HEK293 (cell line): Measurements from ENCODE around the gene PTPRH.
A peak's percentile ranks its signal among the peaks of the same experiment; 100 is the strongest.

Experiments used
- CTCF ChIA-PET: fragments of 350-600 bp; formaldehyde crosslinking; extraction: SDS; loops from one replicate; lab custom pipeline; 2021; ENCODE audit warnings: antibody characterized with exemption; lab: Yijun Ruan, JAX
- POLR2A ChIA-PET: fragments of 300-600 bp; formaldehyde crosslinking; extraction: SDS; loops from one replicate; lab custom pipeline; 2020; ENCODE audit warnings: antibody characterized with exemption, inconsistent platforms; lab: Yijun Ruan, JAX
- H3K27ac ChIP-seq: fragments of 200-500 bp; sonication (Bioruptor generic); 2 replicates; pipeline ENCODE4 v1.5.1; 2014; ENCODE audit warnings: low read depth, low read length, control low read depth, inconsistent platforms; ENCODE audit errors: extremely low read depth
- H3K36me3 ChIP-seq, 2 experiments: fragments of 200-500 bp in 1 of 2; sonication (Bioruptor generic) in 1 of 2; 1 replicate in 1 of 2; 2 replicates in 1 of 2; pipeline ENCODE4 v1.5.1; 2014 to 2017; ENCODE audit warnings: inconsistent platforms in 2 of 2, low read length in 2 of 2; ENCODE audit not compliant: control insufficient read depth in 2 of 2, insufficient read depth in 1 of 2
- H3K4me1 ChIP-seq: fragments of 200-500 bp; sonication (Bioruptor generic); 2 replicates; pipeline ENCODE4 v1.5.1; 2014; ENCODE audit warnings: mild to moderate bottlenecking, low read length, inconsistent platforms; ENCODE audit not compliant: control insufficient read depth, insufficient read depth
- H3K4me3 ChIP-seq: 2 replicates; pipeline ENCODE4 v1.5.1; 2011; ENCODE audit warnings: low read depth, mild to moderate bottlenecking, control low read depth, low read length, moderate library complexity
- H3K9me3 ChIP-seq: fragments of 200-500 bp; sonication (Bioruptor generic); 2 replicates; pipeline ENCODE4 v1.5.1; 2014; ENCODE audit warnings: low read depth, low read length, inconsistent platforms; ENCODE audit not compliant: control insufficient read depth, insufficient read depth
- GLI4 ChIP-seq: fragments of 450-650 bp; formaldehyde crosslinking; IDR thresholded peaks from 2 replicates; pipeline ENCODE4 v1.5.1; 2016; ENCODE audit warnings: missing biosample characterization, missing genetic modification characterization
- IKZF3 ChIP-seq: fragments of 450-650 bp; IDR thresholded peaks from 2 replicates; pipeline ENCODE4 v1.5.0; 2018; ENCODE audit warnings: missing biosample characterization, mild to moderate bottlenecking, missing genetic modification characterization, moderate library complexity
- KLF7 ChIP-seq: fragments of 450-650 bp; formaldehyde crosslinking; IDR thresholded peaks from 2 replicates; pipeline ENCODE4 v1.5.1; 2016; ENCODE audit warnings: missing biosample characterization, missing genetic modification characterization, borderline replicate concordance
- SCRT1 ChIP-seq: fragments of 450-650 bp; formaldehyde crosslinking; IDR thresholded peaks from 2 replicates; pipeline ENCODE4 v1.5.1; 2016; ENCODE audit warnings: missing biosample characterization, missing genetic modification characterization, borderline replicate concordance
- SCRT2 ChIP-seq: fragments of 450-650 bp; formaldehyde crosslinking; IDR thresholded peaks from 2 replicates; pipeline ENCODE4 v1.5.1; 2016; ENCODE audit warnings: missing biosample characterization, missing genetic modification characterization
- TRIM28 ChIP-seq: IDR thresholded peaks from 2 replicates; pipeline ENCODE4 v1.6.1; 2011; ENCODE audit warnings: low read length, control low read depth, borderline replicate concordance
- ZNF140 ChIP-seq: fragments of 450-650 bp; formaldehyde crosslinking; IDR thresholded peaks from 2 replicates; pipeline ENCODE4 v1.5.1; 2016; ENCODE audit warnings: missing biosample characterization, missing genetic modification characterization
- ZNF19 ChIP-seq: fragments of 450-650 bp; formaldehyde crosslinking; IDR thresholded peaks from 2 replicates; pipeline ENCODE4; 2016; ENCODE audit warnings: missing biosample characterization, missing genetic modification characterization, low read depth
- ZNF266 ChIP-seq: fragments of 450-650 bp; formaldehyde crosslinking; IDR thresholded peaks from 2 replicates; pipeline ENCODE4 v1.5.1; 2016; ENCODE audit warnings: missing biosample characterization, missing genetic modification characterization, low read depth
- ZNF341 ChIP-seq: fragments of 450-650 bp; formaldehyde crosslinking; IDR thresholded peaks from 2 replicates; pipeline ENCODE4; 2016; ENCODE audit warnings: low read depth, missing biosample characterization, missing genetic modification characterization
- ZNF449 ChIP-seq: fragments of 450-650 bp; formaldehyde crosslinking; IDR thresholded peaks from 2 replicates; pipeline ENCODE4 v1.5.1; 2017; ENCODE audit warnings: missing biosample characterization, mild to moderate bottlenecking, missing genetic modification characterization, moderate library complexity
- ZNF561 ChIP-seq: fragments of 450-650 bp; IDR thresholded peaks from 2 replicates; pipeline ENCODE4 v1.5.1; 2018; ENCODE audit warnings: missing biosample characterization, missing genetic modification characterization, borderline replicate concordance
- ZNF585B ChIP-seq: fragments of 450-650 bp; formaldehyde crosslinking; IDR thresholded peaks from 2 replicates; pipeline ENCODE4 v1.5.1; 2016; ENCODE audit warnings: missing biosample characterization, missing genetic modification characterization
- ZNF654 ChIP-seq: fragments of 450-650 bp; formaldehyde crosslinking; IDR thresholded peaks from 2 replicates; pipeline ENCODE4 v1.5.1; 2016; ENCODE audit warnings: low read depth, missing biosample characterization, missing genetic modification characterization
- ZNF692 ChIP-seq: fragments of 450-650 bp; formaldehyde crosslinking; IDR thresholded peaks from 2 replicates; pipeline ENCODE4 v1.5.1; 2016; ENCODE audit warnings: missing biosample characterization, missing genetic modification characterization
- ZNF768 ChIP-seq: fragments of 450-650 bp; formaldehyde crosslinking; IDR thresholded peaks from 2 replicates; pipeline ENCODE4 v1.5.1; 2018; ENCODE audit warnings: missing biosample characterization, mild to moderate bottlenecking, missing genetic modification characterization
- ZNF776 ChIP-seq: fragments of 450-650 bp; formaldehyde crosslinking; IDR thresholded peaks from 2 replicates; pipeline ENCODE4 v1.5.0; 2017; ENCODE audit warnings: missing biosample characterization, missing genetic modification characterization, borderline replicate concordance
- ZNF791 ChIP-seq: fragments of 450-650 bp; formaldehyde crosslinking; IDR thresholded peaks from 2 replicates; pipeline ENCODE4 v1.5.1; 2016; ENCODE audit warnings: missing biosample characterization, missing genetic modification characterization

The PTPRH gene

GRCh38 chr19:55134736-55135135 is 74.6 kb downstream of the PTPRH start:
- H3K4me1 ChIP-seq = no peaks in the 10 kb centered on the region
- no peak for TF ChIP-seq KLF7 (tag by site-specific recombination)
- TF ChIP-seq, all 188 proteins: peak for 0
- Histone ChIP-seq H3K27ac (no peak overlapping the region), H3K9me3 (no peaks in the 10 kb centered on the region), H3K36me3 (no peaks in the 10 kb centered on the region; a peak in 1 of 3 replicates), H3K4me3 (no peak overlapping the region)
- ChIA-PET CTCF (interaction anchor here (0.6 to 2.0 kb wide), 7 partner anchors 16 to 282 kb away, joined by 3 to 8 read pairs (median 3); partner anchors contain the start of gene PPP1R12C), POLR2A (interaction anchor here (0.6 kb wide), 1 partner anchor 33 kb away, joined by 5 read pairs; no protein-coding TSS in a partner anchor)

- CTCF ChIA-PET = interaction anchor here (0.6 to 1.6 kb wide), 7 partner anchors 7 to 110 kb away, joined by 3 to 19 read pairs (median 4); no protein-coding TSS in a partner anchor
- no peak overlapping the region for H3K27ac ChIP-seq
- H3K9me3 ChIP-seq = no peaks in the 10 kb centered on the region
- no peak overlapping the region for H3K4me3 ChIP-seq
- no peaks in the 10 kb centered on the region for H3K4me1 ChIP-seq
- H3K36me3 ChIP-seq = no peaks in the 10 kb centered on the region
- POLR2A ChIA-PET = interaction anchor here (0.6 kb wide), 2 partner anchors 32 to 504 kb away, joined by 4 to 5 read pairs; no protein-coding TSS in a partner anchor
- peak; percentile 67; the same call in 1 of the 2 replicates for TF ChIP-seq ZNF768
- TF ChIP-seq ZNF692 (tag by site-specific recombination) = no peak
Measured at GRCh38 chr19:55133639-55134444, 75.5 kb downstream of the PTPRH start.

- CTCF ChIA-PET = interaction anchor here (0.6 to 1.6 kb wide), 8 partner anchors 8 to 651 kb away, joined by 3 to 19 read pairs (median 4); no protein-coding TSS in a partner anchor
- no peak overlapping the region for H3K27ac ChIP-seq
- no peak for TF ChIP-seq ZNF585B (tag by site-specific recombination)
- 0 out of 2 replicates have a peak, but pooled peaks have one; percentile 55 for TF ChIP-seq SCRT1 (tag by site-specific recombination)
- peak; percentile 60; the same call in 1 of the 2 replicates for TF ChIP-seq SCRT2 (tag by site-specific recombination)
- TF ChIP-seq ZNF654 (tag by site-specific recombination) = peak; percentile 21; the same call in 1 of the 2 replicates
- TF ChIP-seq ZNF266 (tag by site-specific recombination) = no peak
- no peak for TF ChIP-seq ZNF449 (tag by site-specific recombination)
- TF ChIP-seq, all 188 proteins: peak for 3
- POLR2A ChIA-PET = interaction anchor here (0.7 kb wide), 1 partner anchor 647 kb away, joined by 4 read pairs; no protein-coding TSS in a partner anchor
- Histone ChIP-seq H3K4me1 (no peaks in the 10 kb centered on the region), H3K4me3 (no peak overlapping the region), H3K9me3 (no peaks in the 10 kb centered on the region), H3K36me3 (no peaks in the 10 kb centered on the region)
Measured at GRCh38 chr19:55132453-55133129, 76.7 kb downstream of the PTPRH start.

- POLR2A ChIA-PET = interaction anchor here (0.7 kb wide), 1 partner anchor 18 kb away, joined by 3 read pairs; the partner anchor contains the start of gene TNNT1
- CTCF ChIA-PET = interaction anchor here (0.6 kb wide), 1 partner anchor 70 kb away, joined by 3 read pairs; no protein-coding TSS in a partner anchor
Measured at GRCh38 chr19:55131421-55131820, 77.9 kb downstream of the PTPRH start.

More at GRCh38 chr19:55131421-55131820, 77.9 kb downstream of the PTPRH start:
- TF ChIP-seq IKZF3 (tag by site-specific recombination) = no peak
- TF ChIP-seq GLI4 (tag by site-specific recombination) = no peak
- TF ChIP-seq ZNF140 (tag by site-specific recombination) = no peak
- TF ChIP-seq ZNF19 (tag by site-specific recombination) = no peak
- TF ChIP-seq ZNF776 (tag by site-specific recombination) = no peak
- no peak for TF ChIP-seq ZNF791 (tag by site-specific recombination)
- TF ChIP-seq ZNF341 (tag by site-specific recombination) = no peak
- TF ChIP-seq TRIM28 = no peak
- no peak for TF ChIP-seq ZNF561 (tag by site-specific recombination)
- no peaks in the 10 kb centered on the region for H3K36me3 ChIP-seq
- H3K9me3 ChIP-seq = no peaks in the 10 kb centered on the region
- H3K4me1 ChIP-seq = no peaks in the 10 kb centered on the region
- H3K27ac ChIP-seq = no peak overlapping the region
- H3K4me3 ChIP-seq = no peak overlapping the region
